Body of pancreas (tissue), 4 donors: Measurements from ENCODE around the gene IL25.

Experiments used
- CTCF ChIP-seq, 7 experiments: fragments of 450-650 bp in 4 of 7; fragments of 200-600 bp in 3 of 7; sonication (generic) in 3 of 7; IDR thresholded peaks; one replicate each; pipeline ENCODE4 v1.5.1; 2016 to 2019; ENCODE audit warnings: antibody characterized with exemption in 7 of 7
- POLR2A ChIP-seq, 3 donors: fragments of 450-650 bp; IDR thresholded peaks; one replicate each; pipeline ENCODE4 v1.6.1; 2016; ENCODE audit warnings: antibody characterized with exemption in 3 of 3, mild to moderate bottlenecking in 2 of 3

GRCh38 chr14:23339506-23340268 lies 32.9 kb upstream of the IL25 start:
- TF ChIP-seq CTCF (IDR thresholded peaks at IDR 0.05) (no peak), POLR2A (IDR thresholded peaks at IDR 0.05) (no peak)
